Mesenchymal stem cell (in vitro differentiated cells and primary cell): ENCODE results near the gene RAB14.

Source experiments
- DNase-seq: peaks from one replicate; pipeline ENCODE4 v3.0.0-alpha.2; 2013
- H2AFZ ChIP-seq: one replicate; pipeline ENCODE4 v1.6.1; 2013; ENCODE audit warnings: low read depth, mild to moderate bottlenecking, control low read depth, inconsistent platforms, low read length, moderate library complexity
- H2AK5ac ChIP-seq: 2 replicates; pipeline ENCODE4 v1.6.1; 2013; ENCODE audit warnings: low read length, moderate library complexity, mild to moderate bottlenecking, inconsistent platforms; ENCODE audit not compliant: severe bottlenecking
- H2BK120ac ChIP-seq: one replicate; pipeline ENCODE4 v1.6.1; 2013; ENCODE audit warnings: low read depth, mild to moderate bottlenecking, inconsistent platforms, low read length, moderate library complexity
- H2BK12ac ChIP-seq, 2 experiments: one replicate each; pipeline ENCODE4 v1.6.1; 2013; ENCODE audit warnings: inconsistent platforms in 2 of 2, low read length in 2 of 2, mild to moderate bottlenecking in 2 of 2, moderate library complexity in 2 of 2, control low read depth in 1 of 2
- H2BK15ac ChIP-seq: one replicate; pipeline ENCODE4 v1.6.1; 2013; ENCODE audit warnings: mild to moderate bottlenecking, low read depth, inconsistent platforms; ENCODE audit not compliant: poor library complexity, severe bottlenecking
- H2BK5ac ChIP-seq: 2 replicates; pipeline ENCODE4 v1.6.1; 2013; ENCODE audit warnings: low read depth, mild to moderate bottlenecking, low read length, control low read depth, inconsistent platforms; ENCODE audit not compliant: poor library complexity, severe bottlenecking
- H3K14ac ChIP-seq, 2 experiments: one replicate each; pipeline ENCODE4 v1.6.1; 2013; ENCODE audit warnings: inconsistent platforms in 2 of 2, low read length in 2 of 2, control low read depth in 1 of 2, mild to moderate bottlenecking in 1 of 2, moderate library complexity in 1 of 2
- H3K18ac ChIP-seq, 2 experiments: one replicate each; pipeline ENCODE4 v1.6.1; 2013; ENCODE audit warnings: inconsistent platforms in 2 of 2, low read length in 2 of 2, control low read depth in 1 of 2, low read depth in 1 of 2, mild to moderate bottlenecking in 1 of 2
- H3K23ac ChIP-seq, 2 experiments: one replicate each; pipeline ENCODE4 v1.6.1; 2013; ENCODE audit warnings: inconsistent platforms in 2 of 2, low read length in 2 of 2, mild to moderate bottlenecking in 2 of 2, moderate library complexity in 2 of 2, control low read depth in 1 of 2
- H3K27ac ChIP-seq: 2 replicates; pipeline ENCODE4 v1.5.1; 2013; ENCODE audit warnings: mild to moderate bottlenecking, moderate library complexity, low read length, control low read depth, inconsistent platforms; ENCODE audit not compliant: poor library complexity, severe bottlenecking
- H3K27me3 ChIP-seq, 2 experiments: 2 replicates each; pipeline versions ENCODE4 v1.6.1 to v1.7.0; 2013; ENCODE audit warnings: low read length in 2 of 2, mild to moderate bottlenecking in 2 of 2, moderate library complexity in 2 of 2, control low read depth in 1 of 2, inconsistent platforms in 1 of 2; ENCODE audit not compliant: control insufficient read depth in 1 of 2, insufficient read depth in 1 of 2
- H3K36me3 ChIP-seq, 2 experiments: 2 replicates each; pipeline versions ENCODE4 v1.6.1 to v1.7.0; 2013; ENCODE audit warnings: low read length in 2 of 2, control low read depth in 1 of 2, inconsistent platforms in 1 of 2, low read depth in 1 of 2, mild to moderate bottlenecking in 1 of 2; ENCODE audit not compliant: insufficient read depth in 2 of 2, control insufficient read depth in 1 of 2
- H3K4ac ChIP-seq, 2 experiments: one replicate each; pipeline ENCODE4 v1.6.1; 2013; ENCODE audit warnings: inconsistent platforms in 2 of 2, low read length in 2 of 2, mild to moderate bottlenecking in 2 of 2, moderate library complexity in 2 of 2, control low read depth in 1 of 2, low read depth in 1 of 2
- H3K4me1 ChIP-seq: 2 replicates; pipeline ENCODE4 v1.6.1; 2013; ENCODE audit warnings: low read depth, low read length, control low read depth; ENCODE audit not compliant: control insufficient read depth, insufficient read depth
- H3K4me2 ChIP-seq: 2 replicates; pipeline ENCODE4 v1.6.1; 2013; ENCODE audit warnings: low read length, mild to moderate bottlenecking, inconsistent platforms; ENCODE audit not compliant: poor library complexity, severe bottlenecking
- H3K4me3 ChIP-seq, 2 experiments: 2 replicates each; pipeline versions ENCODE4 v1.5.1 to v1.7.0; 2013; ENCODE audit warnings: low read length in 2 of 2, mild to moderate bottlenecking in 2 of 2, control low read depth in 1 of 2, low read depth in 1 of 2; ENCODE audit not compliant: insufficient read depth in 1 of 2
- H3K79me1 ChIP-seq: replicated peaks from 2 replicates; pipeline ENCODE4 v1.6.1; 2013; ENCODE audit warnings: mild to moderate bottlenecking, control low read depth, low read length, inconsistent platforms; ENCODE audit not compliant: poor library complexity, severe bottlenecking
- H3K9ac ChIP-seq: 2 replicates; pipeline ENCODE4 v1.7.0; 2013; ENCODE audit warnings: mild to moderate bottlenecking, low read length, moderate library complexity
- H3K9me3 ChIP-seq: 2 replicates; pipeline ENCODE4 v1.7.0; 2013; ENCODE audit warnings: mild to moderate bottlenecking, low read length; ENCODE audit not compliant: control insufficient read depth
- H4K8ac ChIP-seq: one replicate; pipeline ENCODE4 v1.6.1; 2013; ENCODE audit warnings: inconsistent platforms, mild to moderate bottlenecking, low read length, moderate library complexity
- H4K91ac ChIP-seq: one replicate; pipeline ENCODE4 v1.6.1; 2013; ENCODE audit warnings: mild to moderate bottlenecking, low read length, inconsistent platforms
- WGBS: methylation state at CpG from one replicate; pipeline ENCODE4 v1.1.7; 2013; ENCODE audit warnings: mixed read lengths; 5-methylcytosine and 5-hydroxymethylcytosine counted together

The RAB14 gene

GRCh38 chr9:121144482-121144881, 57.2 kb downstream of the RAB14 start:
- Histone ChIP-seq H3K79me1 (no peaks in the 10 kb centered on the region), H2BK12ac (no peak overlapping the region), H2BK120ac (no peak overlapping the region), H3K27ac (no peak overlapping the region), H3K27me3 (no peaks in the 10 kb centered on the region), H3K4ac (no peak overlapping the region), H4K8ac (no peak overlapping the region), H3K9me3 (no peaks in the 10 kb centered on the region), H3K4me3 (no peak overlapping the region), H2BK5ac (no peak overlapping the region), H3K23ac (no peak overlapping the region), H3K9ac (no peak overlapping the region), H3K18ac (no peak overlapping the region), H3K4me1 (no peaks in the 10 kb centered on the region), H2AFZ (no peak overlapping the region), H3K36me3 (peaks cover 6 to 83% of the 10 kb centered on the region in 2 experiments), H3K4me2 (no peak overlapping the region), H2AK5ac (no peak overlapping the region), H3K14ac (no peak overlapping the region), H4K91ac (no peak overlapping the region), H2BK15ac (no peak overlapping the region)
- WGBS, result 98% methylated on average over 2 of the region's 2 CpGs
- DNase-seq, result no peak

DNA sequence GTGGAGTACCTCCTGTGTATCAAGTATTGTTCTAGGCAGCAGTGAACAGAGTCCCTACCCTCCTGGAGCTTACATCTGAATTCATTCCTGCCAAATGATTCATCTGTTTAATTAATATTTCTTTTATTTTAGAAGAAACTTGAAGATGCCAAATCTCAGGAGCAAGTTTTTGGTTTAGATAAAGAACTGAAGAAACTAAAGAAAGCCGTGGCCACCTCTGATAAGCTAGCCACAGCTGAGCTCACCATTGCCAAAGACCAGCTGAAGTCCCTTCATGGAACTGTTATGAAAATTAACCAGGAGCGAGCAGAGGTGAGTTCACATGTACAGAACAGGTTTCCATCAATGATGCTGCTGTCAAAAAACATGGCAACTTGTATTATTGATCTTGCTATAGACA, 57.9 kb downstream of the RAB14 start:
- H3K4me3 ChIP-seq, result no peak overlapping the region
- H2AK5ac ChIP-seq, result no peak overlapping the region
- no peak overlapping the region for H2AFZ ChIP-seq
- no peaks in the 10 kb centered on the region for H3K79me1 ChIP-seq
- no peak overlapping the region for H3K4ac ChIP-seq
- H3K9me3 ChIP-seq, result no peaks in the 10 kb centered on the region
- no peaks in the 10 kb centered on the region for H3K4me1 ChIP-seq
- no peak overlapping the region for H3K18ac ChIP-seq
- H3K23ac ChIP-seq, result no peak overlapping the region
- H4K8ac ChIP-seq, result no peak overlapping the region
- no peak overlapping the region for H3K27ac ChIP-seq
- H4K91ac ChIP-seq, result no peak overlapping the region
- no peak overlapping the region for H3K4me2 ChIP-seq
- no peak overlapping the region for H2BK15ac ChIP-seq
- H3K36me3 ChIP-seq, result peaks cover 6 to 86% of the 10 kb centered on the region in 2 experiments
- DNase-seq, result no peak
- no peak overlapping the region for H2BK12ac ChIP-seq
- WGBS, result 94% methylated on average over 2 of the region's 2 CpGs
- H2BK120ac ChIP-seq, result no peak overlapping the region
- no peak overlapping the region for H2BK5ac ChIP-seq
- H3K14ac ChIP-seq, result no peak overlapping the region
- no peaks in the 10 kb centered on the region for H3K27me3 ChIP-seq
- H3K9ac ChIP-seq, result no peak overlapping the region

DNA sequence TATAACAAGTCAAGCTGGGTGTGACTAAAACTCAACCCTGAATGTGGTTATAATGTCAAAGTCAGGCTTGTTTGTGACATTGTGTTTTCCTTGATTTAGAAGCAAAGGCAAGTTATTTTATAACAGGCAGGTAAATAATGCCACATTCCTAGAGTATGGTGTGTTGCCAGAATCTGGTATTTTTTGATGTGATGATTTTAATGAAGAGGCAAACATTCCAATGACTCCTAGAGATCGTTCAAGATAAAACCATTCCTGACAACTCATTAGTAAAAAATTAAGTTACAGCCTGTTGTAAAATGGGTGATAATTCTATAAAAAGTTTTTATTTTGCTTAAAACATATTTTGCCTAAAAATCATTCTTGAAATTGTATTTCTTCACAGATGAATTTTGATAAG, 60.0 kb downstream of the RAB14 start:
- no peaks in the 10 kb centered on the region for H3K9me3 ChIP-seq
- no peak overlapping the region for H2BK12ac ChIP-seq
- no peak overlapping the region for H2BK120ac ChIP-seq
- H3K36me3 ChIP-seq, result peaks cover 3 to 78% of the 10 kb centered on the region in 2 experiments
- H4K8ac ChIP-seq, result no peak overlapping the region
- no peak overlapping the region for H2AK5ac ChIP-seq
- no peak overlapping the region for H2BK15ac ChIP-seq
- H3K4ac ChIP-seq, result no peak overlapping the region
- no peak overlapping the region for H3K4me3 ChIP-seq
- WGBS, result no CpG with 5 or more reads among the region's 1 CpG
- H3K4me2 ChIP-seq, result no peak overlapping the region
- no peak overlapping the region for H2AFZ ChIP-seq
- DNase-seq, result no peak
- no peaks in the 10 kb centered on the region for H3K79me1 ChIP-seq
- no peak overlapping the region for H3K14ac ChIP-seq
- no peak overlapping the region for H3K23ac ChIP-seq
- H3K27me3 ChIP-seq, result no peaks in the 10 kb centered on the region
- H3K27ac ChIP-seq, result no peak overlapping the region
- no peak overlapping the region for H4K91ac ChIP-seq
- no peaks in the 10 kb centered on the region for H3K4me1 ChIP-seq
- no peak overlapping the region for H3K18ac ChIP-seq
- no peak overlapping the region for H3K9ac ChIP-seq
- no peak overlapping the region for H2BK5ac ChIP-seq

DNA sequence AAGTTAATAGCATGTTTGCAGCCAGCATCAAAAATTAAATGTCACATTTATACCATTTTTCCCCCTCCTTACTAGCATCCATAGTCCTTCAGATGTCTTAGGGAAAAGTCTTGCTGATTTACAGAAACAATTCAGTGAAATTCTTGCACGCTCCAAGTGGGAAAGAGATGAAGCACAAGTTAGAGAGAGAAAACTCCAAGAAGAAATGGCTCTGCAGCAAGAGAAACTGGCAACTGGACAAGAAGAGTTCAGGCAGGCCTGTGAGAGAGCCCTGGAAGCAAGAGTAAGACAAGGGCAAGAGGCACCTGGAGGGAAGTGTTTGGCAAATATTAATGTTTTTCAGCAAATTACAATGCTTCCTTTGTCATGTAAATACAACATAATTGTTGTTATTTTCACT, 60.4 kb downstream of the RAB14 start:
- H3K4me2 ChIP-seq, result no peak overlapping the region
- no peak overlapping the region for H4K8ac ChIP-seq
- H3K4ac ChIP-seq, result no peak overlapping the region
- DNase-seq, result no peak
- no peak overlapping the region for H3K27ac ChIP-seq
- H3K27me3 ChIP-seq, result no peaks in the 10 kb centered on the region
- H3K4me3 ChIP-seq, result no peak overlapping the region
- peaks cover 3 to 78% of the 10 kb centered on the region in 2 experiments for H3K36me3 ChIP-seq
- no peak overlapping the region for H2AFZ ChIP-seq
- no peak overlapping the region for H2BK5ac ChIP-seq
- H3K18ac ChIP-seq, result no peak overlapping the region
- no peaks in the 10 kb centered on the region for H3K79me1 ChIP-seq
- no peak overlapping the region for H2AK5ac ChIP-seq
- H2BK12ac ChIP-seq, result no peak overlapping the region
- WGBS, result 94% methylated on average over 1 of the region's 1 CpG
- H2BK120ac ChIP-seq, result no peak overlapping the region
- H3K9me3 ChIP-seq, result no peaks in the 10 kb centered on the region
- no peak overlapping the region for H4K91ac ChIP-seq
- H3K14ac ChIP-seq, result no peak overlapping the region
- no peaks in the 10 kb centered on the region for H3K4me1 ChIP-seq
- no peak overlapping the region for H3K9ac ChIP-seq
- no peak overlapping the region for H2BK15ac ChIP-seq
- no peak overlapping the region for H3K23ac ChIP-seq
